ENCODE measurements around the gene PAWR. TPM values are rescaled to one million over a fixed set of nuclear protein-coding genes. Genes with fewer than 3 reads are reported as not detected.

PAWR gene
- total RNA-seq, 3 donors from 2014 or later = 17.0 to 155 (median 101) TPM

GRCh38 chr12:79644274-79645234 is 46.2 kb downstream of the PAWR start:
- Histone ChIP-seq H3K36me3 (no peaks in the 10 kb centered on the region), H3K4me1 (no peaks in the 10 kb centered on the region), H3K27ac (no peak overlapping the region), H3K4me3 (no peak overlapping the region), H3K27me3 (no peaks in the 10 kb centered on the region), H3K9me3 (no peaks in the 10 kb centered on the region)
- no peak for DNase-seq (ENCODE audit: low spot score in 2 of 2)
- intact Hi-C loops (cut with DNase I; ENCODE audit: low total_unique reads) = no loop called here
- TF ChIP-seq CTCF (IDR thresholded peaks at IDR 0.05) = no peak
- no peak for TF ChIP-seq POLR2A (IDR thresholded peaks at IDR 0.05)
- TF ChIP-seq POLR2AphosphoS5 (IDR thresholded peaks at IDR 0.05) = no peak

- Histone ChIP-seq H3K9me3 (no peaks in the 10 kb centered on the region), H3K4me1 (no peaks in the 10 kb centered on the region), H3K36me3 (no peaks in the 10 kb centered on the region), H3K4me3 (no peak overlapping the region), H3K27me3 (no peaks in the 10 kb centered on the region), H3K27ac (no peak overlapping the region)
- intact Hi-C loops (cut with DNase I; ENCODE audit: low total_unique reads) = no loop called here
- TF ChIP-seq POLR2A (IDR thresholded peaks at IDR 0.05) (no peak), CTCF (IDR thresholded peaks at IDR 0.05) (no peak), POLR2AphosphoS5 (IDR thresholded peaks at IDR 0.05) (no peak)
- DNase-seq (ENCODE audit: low spot score in 2 of 2) = no peak
Measured at GRCh38 chr12:79643821-79644220, 46.9 kb downstream of the PAWR start.

- TF ChIP-seq CTCF (IDR thresholded peaks at IDR 0.05) (no peak), POLR2AphosphoS5 (IDR thresholded peaks at IDR 0.05) (no peak), POLR2A (IDR thresholded peaks at IDR 0.05) (no peak)
- no peak overlapping the region for H3K4me3 ChIP-seq
- no peak for DNase-seq (ENCODE audit: low spot score in 2 of 2)
- H3K36me3 ChIP-seq = no peaks in the 10 kb centered on the region
- intact Hi-C loops (cut with DNase I; ENCODE audit: low total_unique reads) = no loop called here
- H3K27me3 ChIP-seq = no peaks in the 10 kb centered on the region
- no peaks in the 10 kb centered on the region for H3K9me3 ChIP-seq
- H3K4me1 ChIP-seq = no peaks in the 10 kb centered on the region
- no peak overlapping the region for H3K27ac ChIP-seq
Measured at GRCh38 chr12:79638490-79638889, 52.3 kb downstream of the PAWR start.

- DNase-seq (ENCODE audit: low spot score in 2 of 2) = no peak
- Histone ChIP-seq H3K4me1 (no peaks in the 10 kb centered on the region), H3K36me3 (no peaks in the 10 kb centered on the region), H3K27ac (no peak overlapping the region), H3K9me3 (no peaks in the 10 kb centered on the region), H3K27me3 (no peaks in the 10 kb centered on the region), H3K4me3 (no peak overlapping the region)
- no peak for TF ChIP-seq CTCF (IDR thresholded peaks at IDR 0.05)
- TF ChIP-seq POLR2A (IDR thresholded peaks at IDR 0.05) = no peak
- no peak for TF ChIP-seq POLR2AphosphoS5 (IDR thresholded peaks at IDR 0.05)
- intact Hi-C loops (cut with DNase I; ENCODE audit: low total_unique reads) = no loop called here
Measured at GRCh38 chr12:79637093-79637492, 53.7 kb downstream of the PAWR start.

GRCh38 chr12:79635676-79636075 is 55.1 kb downstream of the PAWR start:
- intact Hi-C loops (cut with DNase I; ENCODE audit: low total_unique reads) = no loop called here
- DNase-seq (ENCODE audit: low spot score in 2 of 2) = no peak
- H3K4me3 ChIP-seq = no peak overlapping the region
- TF ChIP-seq CTCF (IDR thresholded peaks at IDR 0.05) (no peak), POLR2A (IDR thresholded peaks at IDR 0.05) (no peak), POLR2AphosphoS5 (IDR thresholded peaks at IDR 0.05) (no peak)
- H3K9me3 ChIP-seq = no peaks in the 10 kb centered on the region
- H3K27ac ChIP-seq = peak overlapping the region; percentile 49 to 72
- no peaks in the 10 kb centered on the region for H3K36me3 ChIP-seq
- H3K4me1 ChIP-seq = no peaks in the 10 kb centered on the region
- H3K27me3 ChIP-seq = no peaks in the 10 kb centered on the region

Data from breast epithelium (tissue), 4 donors.